ENCODE results near the gene WDR81. TPM values are rescaled to one million over a fixed set of nuclear protein-coding genes. Genes with fewer than 3 reads are reported as not detected.

Gene WDR81
- total RNA-seq, 1 experiment from 2014 or later = 19.4 TPM

DNA sequence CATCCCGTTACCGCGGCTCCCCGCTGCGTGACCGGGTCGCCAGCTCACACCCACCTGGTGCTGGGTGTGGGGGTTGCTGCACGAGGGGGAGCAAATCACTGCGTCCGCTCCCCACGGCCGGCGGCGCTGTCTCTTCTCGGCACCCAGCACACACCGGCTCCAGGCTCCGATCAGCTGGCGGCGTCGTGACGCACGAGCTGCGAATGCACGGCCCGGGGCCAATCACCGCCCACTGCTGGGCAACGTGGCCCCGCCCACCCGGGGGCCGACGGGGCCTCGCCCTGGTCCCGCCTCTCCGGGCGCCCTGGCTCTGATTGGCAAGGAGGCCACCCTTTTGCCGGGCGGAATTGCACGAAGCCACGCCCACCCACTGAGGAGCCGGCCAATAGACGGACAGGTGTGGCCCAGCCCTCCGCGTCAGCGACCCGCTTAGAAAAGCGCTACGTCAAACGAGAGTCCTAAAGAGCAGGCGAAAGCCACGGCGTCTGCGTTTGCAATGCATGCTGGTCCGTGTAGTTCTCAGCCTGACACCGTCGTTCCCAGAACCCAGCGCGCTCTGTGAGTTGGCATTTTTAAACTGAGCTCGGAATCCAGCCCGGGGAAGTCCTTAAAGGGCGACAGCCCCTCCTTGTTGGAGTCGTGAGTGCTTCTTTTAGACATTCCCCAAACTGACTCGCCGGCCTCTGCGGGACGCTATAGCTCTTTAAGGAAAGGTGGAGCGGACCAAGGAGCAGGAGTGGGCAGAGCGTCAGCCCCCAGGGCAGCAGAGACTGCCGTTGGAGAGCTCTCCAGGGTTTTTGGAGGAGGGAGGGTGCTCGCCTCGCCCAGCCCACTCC, 8.2 kb upstream of the WDR81 start:
- no TSS peak for BruUV-seq (replicated peaks)

DNA sequence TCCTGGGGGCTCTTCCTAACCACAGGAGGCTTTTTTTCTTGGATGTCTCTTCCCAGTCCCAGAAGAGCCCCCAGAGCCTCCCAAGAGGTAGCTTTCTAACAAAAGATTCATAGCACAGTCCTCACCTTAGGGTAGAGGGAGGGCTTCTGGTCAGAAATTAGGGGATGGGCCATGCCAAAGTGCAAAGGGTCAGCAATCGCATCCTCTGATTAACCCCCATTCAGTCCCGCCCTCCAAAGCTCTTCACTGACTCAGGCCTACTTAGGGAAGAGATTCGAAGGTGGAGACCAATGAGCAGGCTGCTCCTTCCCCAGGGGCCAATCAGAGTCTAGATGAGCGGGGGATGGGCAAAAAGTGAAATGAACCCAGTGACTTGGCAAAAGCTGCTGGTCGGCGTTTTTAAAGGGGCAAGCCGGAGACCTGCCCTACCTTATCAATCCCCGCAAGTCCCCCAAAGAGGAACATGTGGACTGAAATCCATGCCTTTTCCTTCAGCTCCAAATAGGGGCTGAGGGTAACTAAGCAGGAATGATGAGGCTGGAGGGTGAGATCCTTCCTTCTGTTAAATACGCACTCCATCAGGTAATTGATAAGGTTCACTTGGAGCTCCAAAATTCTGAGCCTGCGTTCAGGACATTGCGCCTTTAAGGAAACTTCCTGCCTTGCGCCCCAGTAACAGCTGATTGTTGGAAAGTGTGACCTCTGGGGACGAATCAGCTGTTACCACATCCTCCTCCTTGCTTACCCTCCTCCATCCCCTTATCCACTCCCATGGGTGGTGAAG, 7.4 kb upstream of the WDR81 start:
- POLR2A ChIA-PET (ENCODE audit: low non-redundant PET) = interaction anchor here (0.6 to 0.7 kb wide), 2 partner anchors 111 to 948 kb away, joined by 3 to 13 read pairs; no protein-coding TSS in a partner anchor
- DNase-seq (ENCODE audit: low spot score) = peak; percentile 98

More for the DNA sequence above, 8.2 kb upstream of the WDR81 start:
- Histone ChIP-seq H3K27ac (ENCODE audit: low read depth, low read length, poor library complexity, severe bottlenecking) (peak overlapping the region; percentile 99), H3K4me1 (ENCODE audit: insufficient read depth, low read length, poor library complexity, severe bottlenecking) (peaks cover 28% of the 10 kb centered on the region), H3K4me3 (ENCODE audit: low read depth, low read length, poor library complexity, severe bottlenecking) (peak overlapping the region; percentile 60), H3K27me3 (replicated peaks; ENCODE audit: insufficient read depth, low read depth, low read length, poor library complexity) (no peaks in the 10 kb centered on the region), H3K9me3 (ENCODE audit: low read depth, low read length, poor library complexity, severe bottlenecking) (no peaks in the 10 kb centered on the region), H3K36me3 (ENCODE audit: insufficient read depth, low read length, poor library complexity, severe bottlenecking) (peaks cover 6% of the 10 kb centered on the region)
- intact Hi-C loops (cut with micrococcal nuclease; ENCODE audit: unreplicated experiment) = loop anchor here (5.0 to 10.0 kb wide), 2 partner anchors 149 to 326 kb away; partner anchors contain the start of gene OVCA2
- DNase-seq (ENCODE audit: low spot score) = peak; percentile 100
- TF ChIP-seq EZH2 (IDR thresholded peaks at IDR 0.05; ENCODE audit: borderline replicate concordance, low read depth, low read length, poor library complexity, severe bottlenecking) = no peak
- TF ChIP-seq, protein P1, sequence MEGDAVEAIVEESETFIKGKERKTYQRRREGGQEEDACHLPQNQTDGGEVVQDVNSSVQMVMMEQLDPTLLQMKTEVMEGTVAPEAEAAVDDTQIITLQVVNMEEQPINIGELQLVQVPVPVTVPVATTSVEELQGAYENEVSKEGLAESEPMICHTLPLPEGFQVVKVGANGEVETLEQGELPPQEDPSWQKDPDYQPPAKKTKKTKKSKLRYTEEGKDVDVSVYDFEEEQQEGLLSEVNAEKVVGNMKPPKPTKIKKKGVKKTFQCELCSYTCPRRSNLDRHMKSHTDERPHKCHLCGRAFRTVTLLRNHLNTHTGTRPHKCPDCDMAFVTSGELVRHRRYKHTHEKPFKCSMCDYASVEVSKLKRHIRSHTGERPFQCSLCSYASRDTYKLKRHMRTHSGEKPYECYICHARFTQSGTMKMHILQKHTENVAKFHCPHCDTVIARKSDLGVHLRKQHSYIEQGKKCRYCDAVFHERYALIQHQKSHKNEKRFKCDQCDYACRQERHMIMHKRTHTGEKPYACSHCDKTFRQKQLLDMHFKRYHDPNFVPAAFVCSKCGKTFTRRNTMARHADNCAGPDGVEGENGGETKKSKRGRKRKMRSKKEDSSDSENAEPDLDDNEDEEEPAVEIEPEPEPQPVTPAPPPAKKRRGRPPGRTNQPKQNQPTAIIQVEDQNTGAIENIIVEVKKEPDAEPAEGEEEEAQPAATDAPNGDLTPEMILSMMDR (conservative IDR thresholded peaks at IDR 0.05; ENCODE audit: low read depth, low read length) = no peak; the same call in 1 of the 2 replicates
- CTCF ChIA-PET = interaction anchor here (0.5 to 0.6 kb wide), 2 partner anchors 17 to 134 kb away, joined by 3 to 8 read pairs; no protein-coding TSS in a partner anchor
- POLR2A ChIA-PET (ENCODE audit: low non-redundant PET) = interaction anchor here (0.6 to 0.7 kb wide), 5 partner anchors 47 to 947 kb away, joined by 3 to 13 read pairs (median 3); no protein-coding TSS in a partner anchor

More for the DNA sequence above, 7.4 kb upstream of the WDR81 start:
- no peaks in the 10 kb centered on the region for H3K27me3 ChIP-seq (replicated peaks; ENCODE audit: insufficient read depth, low read depth, low read length, poor library complexity)
- intact Hi-C loops (cut with micrococcal nuclease; ENCODE audit: unreplicated experiment) = loop anchor here (5.0 to 10.0 kb wide), 2 partner anchors 148 to 325 kb away; partner anchors contain the start of gene OVCA2
- H3K4me1 ChIP-seq (ENCODE audit: insufficient read depth, low read length, poor library complexity, severe bottlenecking) = peaks cover 28% of the 10 kb centered on the region
- TF ChIP-seq EZH2 (IDR thresholded peaks at IDR 0.05; ENCODE audit: borderline replicate concordance, low read depth, low read length, poor library complexity, severe bottlenecking) = no peak
- TF ChIP-seq, protein P1 (conservative IDR thresholded peaks at IDR 0.05; ENCODE audit: low read depth, low read length) = no peak
- peak overlapping the region; percentile 99 for H3K27ac ChIP-seq (ENCODE audit: low read depth, low read length, poor library complexity, severe bottlenecking)
- CTCF ChIA-PET = interaction anchor here (0.6 kb wide), 1 partner anchor 47 kb away, joined by 3 read pairs; no protein-coding TSS in a partner anchor
- H3K4me3 ChIP-seq (ENCODE audit: low read depth, low read length, poor library complexity, severe bottlenecking) = peak overlapping the region; percentile 60
- no TSS peak for BruUV-seq (replicated peaks)
- H3K9me3 ChIP-seq (ENCODE audit: low read depth, low read length, poor library complexity, severe bottlenecking) = no peaks in the 10 kb centered on the region
- peaks cover 6% of the 10 kb centered on the region for H3K36me3 ChIP-seq (ENCODE audit: insufficient read depth, low read length, poor library complexity, severe bottlenecking)
